Ishikawa (cell line): ENCODE data around the gene LRRC18.

Experiments used
- EP300 ChIP-seq: IDR thresholded peaks from 2 replicates; pipeline ENCODE4 v1.6.1; 2012; ENCODE audit warnings: borderline replicate concordance
- NFIC ChIP-seq: IDR thresholded peaks from 2 replicates; pipeline ENCODE4 v1.6.1; 2012
- TAF1 ChIP-seq: IDR thresholded peaks from 2 replicates; pipeline ENCODE4 v1.6.1; 2012; ENCODE audit warnings: low read depth, mild to moderate bottlenecking
- TF ChIP-seq, protein P1 (sequence below): IDR thresholded peaks from 2 replicates; pipeline ENCODE4 v1.6.1; 2012; ENCODE audit warnings: low read depth, mild to moderate bottlenecking

DNA sequence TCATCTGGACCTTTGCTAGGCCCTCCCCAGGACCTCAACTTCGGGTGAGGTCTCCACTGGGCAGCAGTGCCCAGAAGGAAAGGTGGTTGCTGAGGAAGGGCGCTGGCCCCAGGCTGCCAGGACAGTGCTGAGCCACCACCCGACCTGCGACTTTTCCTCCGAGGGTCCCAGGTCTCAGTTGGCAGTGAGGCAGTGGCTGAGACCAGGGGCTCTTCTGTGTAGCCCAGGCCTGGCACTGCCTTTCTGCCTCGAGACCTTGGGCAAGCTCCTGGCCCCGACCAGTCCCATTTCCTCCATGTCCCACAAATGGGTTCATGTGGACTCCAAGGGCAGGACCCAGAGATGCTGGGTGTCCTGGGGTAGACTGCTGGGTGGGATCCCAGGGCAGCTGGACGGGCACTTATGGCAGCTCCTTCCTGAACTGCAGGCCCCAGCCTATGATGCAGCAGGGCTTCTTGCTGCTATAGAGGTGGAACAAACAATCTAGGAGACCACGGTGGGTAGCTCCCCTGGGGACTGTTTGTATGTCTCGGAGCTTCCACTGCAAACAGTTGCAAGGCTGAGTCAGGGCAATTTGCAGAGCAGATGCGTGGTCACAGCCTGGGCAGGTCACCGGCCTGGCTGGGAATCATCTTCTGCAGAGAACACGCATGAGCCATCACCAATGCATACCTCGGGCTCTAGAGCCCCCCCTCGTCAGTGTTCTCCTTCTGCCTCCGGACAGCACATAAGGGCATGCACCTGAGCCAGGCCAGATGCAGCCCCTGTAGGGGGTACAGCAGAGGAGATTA lies 17.9 kb upstream of the LRRC18 start:
- TF ChIP-seq EP300 (no peak), TAF1 (no peak), NFIC (no peak)
- TF ChIP-seq, protein P1, sequence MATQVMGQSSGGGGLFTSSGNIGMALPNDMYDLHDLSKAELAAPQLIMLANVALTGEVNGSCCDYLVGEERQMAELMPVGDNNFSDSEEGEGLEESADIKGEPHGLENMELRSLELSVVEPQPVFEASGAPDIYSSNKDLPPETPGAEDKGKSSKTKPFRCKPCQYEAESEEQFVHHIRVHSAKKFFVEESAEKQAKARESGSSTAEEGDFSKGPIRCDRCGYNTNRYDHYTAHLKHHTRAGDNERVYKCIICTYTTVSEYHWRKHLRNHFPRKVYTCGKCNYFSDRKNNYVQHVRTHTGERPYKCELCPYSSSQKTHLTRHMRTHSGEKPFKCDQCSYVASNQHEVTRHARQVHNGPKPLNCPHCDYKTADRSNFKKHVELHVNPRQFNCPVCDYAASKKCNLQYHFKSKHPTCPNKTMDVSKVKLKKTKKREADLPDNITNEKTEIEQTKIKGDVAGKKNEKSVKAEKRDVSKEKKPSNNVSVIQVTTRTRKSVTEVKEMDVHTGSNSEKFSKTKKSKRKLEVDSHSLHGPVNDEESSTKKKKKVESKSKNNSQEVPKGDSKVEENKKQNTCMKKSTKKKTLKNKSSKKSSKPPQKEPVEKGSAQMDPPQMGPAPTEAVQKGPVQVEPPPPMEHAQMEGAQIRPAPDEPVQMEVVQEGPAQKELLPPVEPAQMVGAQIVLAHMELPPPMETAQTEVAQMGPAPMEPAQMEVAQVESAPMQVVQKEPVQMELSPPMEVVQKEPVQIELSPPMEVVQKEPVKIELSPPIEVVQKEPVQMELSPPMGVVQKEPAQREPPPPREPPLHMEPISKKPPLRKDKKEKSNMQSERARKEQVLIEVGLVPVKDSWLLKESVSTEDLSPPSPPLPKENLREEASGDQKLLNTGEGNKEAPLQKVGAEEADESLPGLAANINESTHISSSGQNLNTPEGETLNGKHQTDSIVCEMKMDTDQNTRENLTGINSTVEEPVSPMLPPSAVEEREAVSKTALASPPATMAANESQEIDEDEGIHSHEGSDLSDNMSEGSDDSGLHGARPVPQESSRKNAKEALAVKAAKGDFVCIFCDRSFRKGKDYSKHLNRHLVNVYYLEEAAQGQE = no peak
